ENCODE data around the gene CEP57. TPM values are rescaled to one million over a fixed set of nuclear protein-coding genes. Genes with fewer than 3 reads are reported as not detected.
A peak's percentile ranks its signal among the peaks of the same experiment; 100 is the strongest.

CEP57 gene
- polyA plus RNA-seq, 3 donors = 13.1 to 24.9 (median 14.9) TPM

DNA sequence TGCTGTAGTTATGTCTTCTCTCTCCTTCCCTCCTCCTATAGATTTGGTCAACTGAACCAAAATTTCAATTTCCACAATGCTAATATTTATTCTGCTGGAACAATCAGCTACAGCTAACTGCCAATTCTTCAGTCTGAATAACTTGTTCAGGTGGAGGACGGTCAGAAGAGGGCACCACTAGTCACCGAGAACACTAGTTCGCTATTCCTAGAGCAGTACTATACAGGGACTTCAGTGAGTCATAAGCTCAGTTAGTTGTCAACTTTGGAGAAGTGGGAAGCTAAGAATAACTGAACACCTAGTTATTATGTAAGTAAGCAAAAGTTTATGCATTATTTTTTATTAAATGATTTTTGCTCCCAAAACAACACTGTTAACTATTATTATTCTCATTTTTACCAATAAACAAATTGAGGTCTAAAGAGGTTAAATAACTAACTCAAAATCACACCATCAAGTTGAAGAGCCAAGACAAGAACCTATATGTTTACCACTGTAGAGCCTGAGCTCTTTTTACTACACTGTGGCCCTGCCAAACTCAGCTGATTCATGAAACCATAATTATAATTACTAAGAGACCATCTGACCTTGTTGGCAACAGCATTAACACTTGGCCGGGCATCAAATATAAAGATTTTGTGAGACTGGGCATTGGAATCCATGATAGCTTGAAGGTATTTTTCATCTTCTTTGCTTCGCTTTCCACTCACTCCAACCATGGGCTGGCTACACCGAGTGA, 59.0 kb downstream of the CEP57 start:
- Histone ChIP-seq H3K9me3 (replicated peaks in 1 of 2; ENCODE audit: control insufficient read depth in 1 of 2, insufficient read depth in 1 of 2, low read length in 2 of 2) (no peaks in the 10 kb centered on the region), H3K4me1 (ENCODE audit: control insufficient read depth in 1 of 2, insufficient read depth in 2 of 2, low read length in 2 of 2) (no peaks in the 10 kb centered on the region), H2AFZ (ENCODE audit: insufficient read depth, low read depth, low read length, poor library complexity, severe bottlenecking) (no peak overlapping the region), H4K20me1 (ENCODE audit: insufficient read depth, low read length) (no peaks in the 10 kb centered on the region), H3K27me3 (ENCODE audit: control insufficient read depth in 2 of 2, insufficient read depth in 2 of 2, low read length in 2 of 2) (no peaks in the 10 kb centered on the region), H3K4me2 (replicated peaks; ENCODE audit: extremely low read depth, low read length, poor library complexity, severe bottlenecking) (no peak overlapping the region), H3K79me2 (ENCODE audit: insufficient read depth, low read length) (no peaks in the 10 kb centered on the region), H3K36me3 (replicated peaks in 1 of 2; ENCODE audit: control insufficient read depth in 1 of 2, insufficient read depth in 2 of 2, low read length in 2 of 2) (peaks cover 5 to 33% of the 10 kb centered on the region in 2 donors), H3K9ac (ENCODE audit: insufficient read depth, low read length, poor library complexity, severe bottlenecking) (no peak overlapping the region), H3K27ac (ENCODE audit: low read depth in 1 of 2, low read length in 2 of 2) (no peak overlapping the region), H3K4me3 (replicated peaks in 1 of 3; ENCODE audit: low read depth in 2 of 3, low read length in 3 of 3) (no peak overlapping the region)
- peaks cover 13 to 19% of the 10 kb centered on the region in 2 donors for H3K36me3 Mint-ChIP-seq
- DNase-seq = peak; percentile 18 to 54 (median 40)
- no peak overlapping the region for H3K27ac Mint-ChIP-seq
- H3K9me3 Mint-ChIP-seq = no peaks in the 10 kb centered on the region
- no peaks in the 10 kb centered on the region for H3K4me1 Mint-ChIP-seq
- intact Hi-C loops (cut with micrococcal nuclease) = no loop called here
- peak; percentile 37 for TF ChIP-seq CTCF (IDR thresholded peaks at IDR 0.05)
- H3K27me3 Mint-ChIP-seq (ENCODE audit: low read depth in 3 of 3) = no peaks in the 10 kb centered on the region
- WGBS (ENCODE audit: insufficient coverage) = 80% methylated on average over 1 of the region's 6 CpGs
- H3K4me3 Mint-ChIP-seq = no peak overlapping the region

GRCh38 chr11:95850137-95850536, 59.8 kb downstream of the CEP57 start:
- Mint-ChIP-seq H3K9me3 (no peaks in the 10 kb centered on the region), H3K4me3 (no peak overlapping the region), H3K4me1 (no peaks in the 10 kb centered on the region), H3K27me3 (ENCODE audit: low read depth in 3 of 3) (peaks cover 0 to 4% (median 0%) of the 10 kb centered on the region in 3 donors), H3K27ac (no peak overlapping the region), H3K36me3 (peaks cover 6 to 14% of the 10 kb centered on the region in 2 donors)
- H2AFZ ChIP-seq (ENCODE audit: insufficient read depth, low read depth, low read length, poor library complexity, severe bottlenecking) = no peak overlapping the region
- no peak for DNase-seq
- no peak overlapping the region for H3K4me2 ChIP-seq (replicated peaks; ENCODE audit: extremely low read depth, low read length, poor library complexity, severe bottlenecking)
- no peaks in the 10 kb centered on the region for H4K20me1 ChIP-seq (ENCODE audit: insufficient read depth, low read length)
- no peaks in the 10 kb centered on the region for H3K4me1 ChIP-seq (ENCODE audit: control insufficient read depth in 1 of 2, insufficient read depth in 2 of 2, low read length in 2 of 2)
- no peak overlapping the region for H3K27ac ChIP-seq (ENCODE audit: low read depth in 1 of 2, low read length in 2 of 2)
- no peak overlapping the region for H3K4me3 ChIP-seq (replicated peaks in 1 of 3; ENCODE audit: low read depth in 2 of 3, low read length in 3 of 3)
- no peaks in the 10 kb centered on the region for H3K9me3 ChIP-seq (replicated peaks in 1 of 2; ENCODE audit: control insufficient read depth in 1 of 2, insufficient read depth in 1 of 2, low read length in 2 of 2)
- intact Hi-C loops (cut with micrococcal nuclease) = no loop called here
- no peaks in the 10 kb centered on the region for H3K79me2 ChIP-seq (ENCODE audit: insufficient read depth, low read length)
- no peaks in the 10 kb centered on the region for H3K27me3 ChIP-seq (ENCODE audit: control insufficient read depth in 2 of 2, insufficient read depth in 2 of 2, low read length in 2 of 2)
- no peak for TF ChIP-seq CTCF (IDR thresholded peaks at IDR 0.05)
- H3K9ac ChIP-seq (ENCODE audit: insufficient read depth, low read length, poor library complexity, severe bottlenecking) = no peak overlapping the region
- peaks cover 5 to 25% of the 10 kb centered on the region in 2 donors for H3K36me3 ChIP-seq (replicated peaks in 1 of 2; ENCODE audit: control insufficient read depth in 1 of 2, insufficient read depth in 2 of 2, low read length in 2 of 2)

Data from CD14-positive monocyte (primary cell).